Naive B cell (primary cell): Measurements from ENCODE around the gene DPY19L1. TPM values are rescaled to one million over a fixed set of nuclear protein-coding genes. Genes with fewer than 3 reads are reported as not detected.
"Not testable (repeated sequence)": the region's sequence is repeated elsewhere in the genome, so short reads cannot be mapped to it uniquely, and the experiment has no call there.

ENCODE experiments used
- ATAC-seq, 2 donors: fragments of 150-1000 bp; cut with Tn5 transposase; 2 replicates each; pipeline ENCODE4 v1.10.0; 2021; ENCODE audit warnings: low read depth in 2 of 2, mild to moderate bottlenecking in 2 of 2, moderate library complexity in 2 of 2
- DNase-seq: peaks from one replicate; pipeline ENCODE4 v3.0.0; 2022
- H3K27ac Mint-ChIP-seq, 6 donors: one replicate each; pipeline ENCODE4 v1.8.0; 2020 to 2022; ENCODE audit warnings: mild to moderate bottlenecking in 6 of 6, mixed read lengths in 6 of 6, moderate library complexity in 5 of 6, inconsistent platforms in 2 of 6
- H3K27me3 Mint-ChIP-seq, 3 donors: one replicate each; pipeline ENCODE4 v1.8.0; 2021 to 2022; ENCODE audit warnings: mixed read lengths in 3 of 3, mild to moderate bottlenecking in 1 of 3
- H3K36me3 Mint-ChIP-seq, 2 donors: one replicate each; pipeline ENCODE4 v1.8.0; 2020 to 2022; ENCODE audit warnings: mixed read lengths in 2 of 2, inconsistent platforms in 1 of 2, mild to moderate bottlenecking in 1 of 2
- H3K4me1 Mint-ChIP-seq, 3 donors: one replicate each; pipeline ENCODE4 v1.8.0; 2020 to 2022; ENCODE audit warnings: mixed read lengths in 3 of 3, inconsistent platforms in 1 of 3, mild to moderate bottlenecking in 1 of 3, moderate library complexity in 1 of 3
- H3K4me3 Mint-ChIP-seq, 8 donors: one replicate each; pipeline ENCODE4 v1.8.0; 2020 to 2022; ENCODE audit warnings: mild to moderate bottlenecking in 8 of 8, mixed read lengths in 8 of 8, moderate library complexity in 8 of 8, inconsistent platforms in 2 of 8
- H3K9me3 Mint-ChIP-seq, 7 donors: one replicate each; pipeline ENCODE4 v1.8.0; 2020 to 2022; ENCODE audit warnings: mixed read lengths in 7 of 7, mild to moderate bottlenecking in 5 of 7, inconsistent platforms in 2 of 7, moderate library complexity in 1 of 7
- polyA plus RNA-seq, 6 donors: library from polyadenylated mRNA; unstranded; fragments of 300-500 nt; fragmentation: Illumina TruSeq; gene quantifications; one replicate each; pipeline ENCODE4 v1.2.3, GENCODE V29; 2021; ENCODE audit warnings: low read depth in 6 of 6

The DPY19L1 gene
- polyA plus RNA-seq, 6 donors from 2014 or later, result 0.60 to 2.1 (median 1.3) TPM

- not testable (repeated sequence) for H3K36me3 Mint-ChIP-seq, H3K4me3 Mint-ChIP-seq, H3K4me1 Mint-ChIP-seq, DNase-seq, H3K27me3 Mint-ChIP-seq, ATAC-seq, H3K27ac Mint-ChIP-seq
- peaks cover 2 to 23% (median 15%) of the 10 kb centered on the region in 7 donors for H3K9me3 Mint-ChIP-seq
Measured at GRCh38 chr7:34919038-34919437, 118.2 kb downstream of the DPY19L1 start.

- H3K4me1 Mint-ChIP-seq, DNase-seq, H3K27me3 Mint-ChIP-seq, H3K4me3 Mint-ChIP-seq, ATAC-seq, H3K36me3 Mint-ChIP-seq, H3K27ac Mint-ChIP-seq: not testable (repeated sequence)
- H3K9me3 Mint-ChIP-seq, result peaks cover 0 to 22% (median 14%) of the 10 kb centered on the region in 7 donors
Measured at GRCh38 chr7:34918198-34918861, 119.0 kb downstream of the DPY19L1 start.

GRCh38 chr7:34917515-34917914, 119.8 kb downstream of the DPY19L1 start:
- H3K4me1 Mint-ChIP-seq, H3K4me3 Mint-ChIP-seq, DNase-seq, H3K27me3 Mint-ChIP-seq, H3K27ac Mint-ChIP-seq, H3K36me3 Mint-ChIP-seq, ATAC-seq: not testable (repeated sequence)
- peaks cover 0 to 22% (median 14%) of the 10 kb centered on the region in 7 donors for H3K9me3 Mint-ChIP-seq

GRCh38 chr7:34916267-34916666, 121.0 kb downstream of the DPY19L1 start:
- no peak overlapping the region for H3K4me3 Mint-ChIP-seq
- no peak for DNase-seq
- no peak overlapping the region for H3K27ac Mint-ChIP-seq
- H3K36me3 Mint-ChIP-seq, result no peaks in the 10 kb centered on the region
- peaks cover 4 to 9% (median 8%) of the 10 kb centered on the region in 3 donors for H3K27me3 Mint-ChIP-seq
- ATAC-seq, result no peak
- H3K4me1 Mint-ChIP-seq, result no peaks in the 10 kb centered on the region
- peaks cover 0 to 22% (median 14%) of the 10 kb centered on the region in 7 donors for H3K9me3 Mint-ChIP-seq

GRCh38 chr7:34912236-34912635, 125.0 kb downstream of the DPY19L1 start:
- Mint-ChIP-seq H3K27ac (no peak overlapping the region), H3K4me3 (no peak overlapping the region), H3K27me3 (peaks cover 0 to 4% (median 0%) of the 10 kb centered on the region in 3 donors), H3K9me3 (peaks cover 0 to 22% (median 14%) of the 10 kb centered on the region in 7 donors), H3K4me1 (no peaks in the 10 kb centered on the region), H3K36me3 (no peaks in the 10 kb centered on the region)
- ATAC-seq (no peak), DNase-seq (no peak)

GRCh38 chr7:34906266-34906850, 130.9 kb downstream of the DPY19L1 start:
- not testable (repeated sequence) for H3K9me3 Mint-ChIP-seq, H3K4me1 Mint-ChIP-seq, H3K36me3 Mint-ChIP-seq, DNase-seq, H3K27ac Mint-ChIP-seq, ATAC-seq
- peaks cover 9 to 23% (median 19%) of the 10 kb centered on the region in 3 donors for H3K27me3 Mint-ChIP-seq
- peak overlapping the region in 1 of 8 donors; percentile 20 for H3K4me3 Mint-ChIP-seq

- H3K4me1 Mint-ChIP-seq, result peaks cover 0 to 5% (median 0%) of the 10 kb centered on the region in 3 donors
- no peaks in the 10 kb centered on the region for H3K36me3 Mint-ChIP-seq
- H3K27ac Mint-ChIP-seq, result no peak overlapping the region
- H3K9me3 Mint-ChIP-seq, result peaks cover 0 to 8% (median 2%) of the 10 kb centered on the region in 7 donors
- DNase-seq, result no peak
- peaks cover 9 to 23% (median 22%) of the 10 kb centered on the region in 3 donors for H3K27me3 Mint-ChIP-seq
- no peak overlapping the region for H3K4me3 Mint-ChIP-seq
- no peak for ATAC-seq
Measured at GRCh38 chr7:34904987-34905386, 132.3 kb downstream of the DPY19L1 start.

- H3K4me1 Mint-ChIP-seq, H3K27ac Mint-ChIP-seq, H3K36me3 Mint-ChIP-seq, DNase-seq, H3K4me3 Mint-ChIP-seq, H3K9me3 Mint-ChIP-seq, ATAC-seq: not testable (repeated sequence)
- H3K27me3 Mint-ChIP-seq, result peaks cover 15 to 32% (median 23%) of the 10 kb centered on the region in 3 donors
Measured at GRCh38 chr7:34903921-34904320, 133.4 kb downstream of the DPY19L1 start.

GRCh38 chr7:34902182-34902581, 135.1 kb downstream of the DPY19L1 start:
- no peak for DNase-seq
- no peak for ATAC-seq
- Mint-ChIP-seq H3K4me1 (peaks cover 0 to 5% (median 0%) of the 10 kb centered on the region in 3 donors), H3K4me3 (no peak overlapping the region), H3K27ac (no peak overlapping the region), H3K36me3 (peaks cover 0 to 7% of the 10 kb centered on the region in 2 donors), H3K9me3 (peaks cover 2 to 14% (median 5%) of the 10 kb centered on the region in 7 donors), H3K27me3 (peaks cover 15 to 42% (median 23%) of the 10 kb centered on the region in 3 donors)

GRCh38 chr7:34900891-34901513, 136.3 kb downstream of the DPY19L1 start:
- peaks cover 15 to 43% (median 19%) of the 10 kb centered on the region in 3 donors for H3K27me3 Mint-ChIP-seq
- H3K36me3 Mint-ChIP-seq, result peaks cover 2 to 13% of the 10 kb centered on the region in 2 donors
- DNase-seq (no peak), ATAC-seq (no peak)
- H3K4me3 Mint-ChIP-seq, result no peak overlapping the region
- peak overlapping the region in 1 of 6 donors; percentile 43 for H3K27ac Mint-ChIP-seq
- peaks cover 3 to 25% (median 11%) of the 10 kb centered on the region in 7 donors for H3K9me3 Mint-ChIP-seq
- peaks cover 0 to 2% (median 0%) of the 10 kb centered on the region in 3 donors for H3K4me1 Mint-ChIP-seq

GRCh38 chr7:34895202-34895601, 142.1 kb downstream of the DPY19L1 start:
- Mint-ChIP-seq H3K27me3 (peaks cover 0 to 23% (median 18%) of the 10 kb centered on the region in 3 donors), H3K9me3 (peaks cover 13 to 43% (median 28%) of the 10 kb centered on the region in 7 donors), H3K27ac (no peak overlapping the region), H3K36me3 (peaks cover 13 to 16% of the 10 kb centered on the region in 2 donors), H3K4me3 (no peak overlapping the region), H3K4me1 (no peaks in the 10 kb centered on the region)
- DNase-seq, result no peak
- ATAC-seq, result no peak

- H3K27ac Mint-ChIP-seq, result no peak overlapping the region
- no peak overlapping the region for H3K4me3 Mint-ChIP-seq
- H3K4me1 Mint-ChIP-seq, result no peaks in the 10 kb centered on the region
- H3K9me3 Mint-ChIP-seq, result peaks cover 10 to 20% (median 14%) of the 10 kb centered on the region in 7 donors
- H3K36me3 Mint-ChIP-seq, result peaks cover 0 to 9% of the 10 kb centered on the region in 2 donors
- ATAC-seq (no peak), DNase-seq (no peak)
- peaks cover 0 to 25% (median 6%) of the 10 kb centered on the region in 3 donors for H3K27me3 Mint-ChIP-seq
Measured at GRCh38 chr7:34889951-34890350, 147.3 kb downstream of the DPY19L1 start.

GRCh38 chr7:34886856-34887255, 150.4 kb downstream of the DPY19L1 start:
- Mint-ChIP-seq H3K27me3 (peaks cover 0 to 22% (median 6%) of the 10 kb centered on the region in 3 donors), H3K36me3 (peaks cover 0 to 15% of the 10 kb centered on the region in 2 donors), H3K9me3 (peaks cover 12 to 25% (median 15%) of the 10 kb centered on the region in 7 donors), H3K4me1 (no peaks in the 10 kb centered on the region), H3K4me3 (no peak overlapping the region), H3K27ac (no peak overlapping the region)
- DNase-seq (no peak), ATAC-seq (no peak)
